ENCODE measurements around the gene ANXA6. TPM values are rescaled to one million over a fixed set of nuclear protein-coding genes. Genes with fewer than 3 reads are reported as not detected.

ANXA6 gene
- total and polyA plus RNA-seq, 8 donors = 28.4 to 240 (median 88.2) TPM

- H3K4me1 ChIP-seq = peaks cover 0 to 33% (median 12%) of the 10 kb centered on the region in 4 donors
- H3K9me3 ChIP-seq = no peaks in the 10 kb centered on the region
- peak overlapping the region; percentile 20 to 66 (median 51) for H3K27ac ChIP-seq
- H3K27me3 ChIP-seq = no peaks in the 10 kb centered on the region
- H3K4me3 ChIP-seq = no peak overlapping the region
- peaks cover 76 to 99% (median 93%) of the 10 kb centered on the region in 4 donors for H3K36me3 ChIP-seq
- intact Hi-C loops (cut with DNase I; ENCODE audit: low total_unique reads) = no loop called here
- DNase-seq = no peak
- WGBS, 5 donors = 85 to 91% (median 88%) methylated on average over 8 of the region's 8 CpGs
- TF ChIP-seq POLR2AphosphoS5 (IDR thresholded peaks at IDR 0.05) = no peak
- no peak for TF ChIP-seq EP300 (IDR thresholded peaks at IDR 0.05)
- TF ChIP-seq POLR2A (IDR thresholded peaks at IDR 0.05) = no peak
- TF ChIP-seq CTCF (IDR thresholded peaks at IDR 0.05) = no peak
These were observed 27.2 kb downstream of the ANXA6 start for GRCh38 chr5:151130235-151130921.

DNA sequence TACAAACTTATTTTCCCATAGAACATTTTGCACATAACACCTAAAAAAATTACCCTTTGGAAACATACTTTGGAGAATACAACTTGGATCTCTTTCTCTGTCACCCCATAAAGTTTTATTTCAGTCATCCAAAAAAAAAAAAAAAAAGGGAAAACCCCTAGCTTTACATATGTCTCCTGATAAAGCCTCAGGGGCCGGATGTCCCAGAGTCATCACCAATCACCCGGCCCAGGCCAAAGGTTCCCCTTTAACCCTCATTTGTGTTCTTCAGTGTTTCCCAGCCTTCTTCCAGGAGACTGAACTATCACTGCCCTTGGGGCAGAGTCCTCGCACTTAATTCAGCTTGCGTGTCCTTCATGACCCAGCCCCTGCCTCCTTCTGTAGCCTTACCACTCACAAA is 28.8 kb downstream of the ANXA6 start:
- peaks cover 62 to 96% (median 90%) of the 10 kb centered on the region in 4 donors for H3K36me3 ChIP-seq
- intact Hi-C loops (cut with DNase I; ENCODE audit: low total_unique reads) = loop anchor here (5.0 kb wide), 1 partner anchor 33 kb away; no protein-coding TSS in a partner anchor
- WGBS, 5 donors = 67 to 85% (median 83%) methylated on average over 4 of the region's 4 CpGs

GRCh38 chr5:151127926-151128325 is 29.7 kb downstream of the ANXA6 start:
- H3K9me3 ChIP-seq = no peaks in the 10 kb centered on the region
- WGBS, 5 donors = 80 to 93% (median 89%) methylated on average over 8 of the region's 8 CpGs
- no peak overlapping the region for H3K4me3 ChIP-seq
- peaks cover 59 to 96% (median 90%) of the 10 kb centered on the region in 4 donors for H3K36me3 ChIP-seq
- peaks cover 10 to 54% (median 26%) of the 10 kb centered on the region in 4 donors for H3K4me1 ChIP-seq
- no peak for DNase-seq
- intact Hi-C loops (cut with DNase I; ENCODE audit: low total_unique reads) = loop anchor here (5.0 kb wide), 1 partner anchor 34 kb away; no protein-coding TSS in a partner anchor
- no peak for TF ChIP-seq POLR2AphosphoS5 (IDR thresholded peaks at IDR 0.05)
- no peak for TF ChIP-seq EP300 (IDR thresholded peaks at IDR 0.05)
- TF ChIP-seq POLR2A (IDR thresholded peaks at IDR 0.05) = no peak
- no peak for TF ChIP-seq CTCF (IDR thresholded peaks at IDR 0.05)
- no peaks in the 10 kb centered on the region for H3K27me3 ChIP-seq
- no peak overlapping the region for H3K27ac ChIP-seq

More for the DNA sequence above, 28.8 kb downstream of the ANXA6 start:
- Histone ChIP-seq H3K4me1 (peaks cover 5 to 46% (median 19%) of the 10 kb centered on the region in 4 donors), H3K9me3 (no peaks in the 10 kb centered on the region), H3K27ac (peak overlapping the region in 1 of 5 donors; percentile 14), H3K27me3 (no peaks in the 10 kb centered on the region), H3K4me3 (no peak overlapping the region)
- TF ChIP-seq CTCF (IDR thresholded peaks at IDR 0.05) = no peak
- no peak for TF ChIP-seq POLR2A (IDR thresholded peaks at IDR 0.05)
- TF ChIP-seq EP300 (IDR thresholded peaks at IDR 0.05) = no peak
- no peak for TF ChIP-seq POLR2AphosphoS5 (IDR thresholded peaks at IDR 0.05)
- no peak for DNase-seq

DNA sequence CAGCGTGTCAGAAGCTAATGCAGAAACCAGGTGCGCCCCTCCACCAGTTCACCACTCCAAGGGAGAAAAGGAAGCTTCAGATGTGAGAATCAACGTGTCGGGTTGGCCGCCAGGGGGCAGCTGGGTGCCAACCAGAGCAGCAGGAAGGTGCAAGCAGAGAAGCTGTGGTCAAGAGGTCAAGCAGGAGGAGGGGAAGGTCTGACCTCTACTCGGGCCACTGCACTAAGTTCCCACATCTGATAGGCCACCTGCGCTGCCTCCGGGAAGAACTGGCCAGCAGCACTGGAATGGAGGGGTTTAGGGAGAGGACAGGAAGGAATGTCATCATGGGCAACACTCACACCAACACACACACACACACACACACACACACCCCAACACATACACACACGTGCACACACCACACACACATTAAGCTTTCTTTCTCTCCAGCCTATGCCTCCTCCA is 31.4 kb downstream of the ANXA6 start:
- TF ChIP-seq POLR2AphosphoS5 (IDR thresholded peaks at IDR 0.05) (peak in 1 of 3 donors; percentile 36), CTCF (IDR thresholded peaks at IDR 0.05) (peak in 5 of 7 experiments; percentile 60 to 92 (median 81)), POLR2A (IDR thresholded peaks at IDR 0.05) (no peak)
- intact Hi-C loops (cut with DNase I; ENCODE audit: low total_unique reads) = loop anchor here (5.0 kb wide), 1 partner anchor 36 kb away; no protein-coding TSS in a partner anchor
- H3K4me1 ChIP-seq = peaks cover 10 to 53% (median 28%) of the 10 kb centered on the region in 4 donors
- H3K27me3 ChIP-seq = no peaks in the 10 kb centered on the region
- WGBS, 5 donors = 2 to 17% (median 6%) methylated on average over 6 to 9 of the region's 9 CpGs
- peaks cover 60 to 96% (median 90%) of the 10 kb centered on the region in 4 donors for H3K36me3 ChIP-seq
- H3K9me3 ChIP-seq = no peaks in the 10 kb centered on the region
- peak overlapping the region in 3 of 5 donors; percentile 25 to 58 (median 38) for H3K27ac ChIP-seq
- H3K4me3 ChIP-seq = no peak overlapping the region
- DNase-seq = peak; percentile 82 to 86

All from stomach (tissue), 9 donors.